HTR-8/SVneo (cell line): ENCODE data around the gene CDC7.
"Not testable (repeated sequence)": the region's sequence is repeated elsewhere in the genome, so short reads cannot be mapped to it uniquely, and the experiment has no call there.

Experiments used
- DNase-seq: peaks from one replicate; pipeline ENCODE4 v3.0.0; 2011; ENCODE audit warnings: low spot score, mixed read lengths; ENCODE audit not compliant: insufficient read length
- FAIRE-seq: peaks from 2 replicates; lab custom pipeline; 2011; peaks lifted over from hg19 to GRCh38; lab: Jason Lieb, UNC

Gene CDC7

GRCh38 chr1:91507328-91507727 is 6.7 kb downstream of the CDC7 start:
- FAIRE-seq (no peak), DNase-seq (no peak)

- FAIRE-seq, result no peak
- no peak for DNase-seq
Measured at GRCh38 chr1:91510754-91511153, 10.1 kb downstream of the CDC7 start.

GRCh38 chr1:91511386-91511785 is 10.7 kb downstream of the CDC7 start:
- no peak for FAIRE-seq
- no peak for DNase-seq

GRCh38 chr1:91513160-91513559 is 12.5 kb downstream of the CDC7 start:
- DNase-seq, result no peak
- FAIRE-seq, result no peak

GRCh38 chr1:91513706-91514105 is 13.1 kb downstream of the CDC7 start:
- DNase-seq (no peak), FAIRE-seq (no peak)

GRCh38 chr1:91515994-91516393 is 15.3 kb downstream of the CDC7 start:
- FAIRE-seq, result no peak

GRCh38 chr1:91516605-91517004 is 16.0 kb downstream of the CDC7 start:
- not testable (repeated sequence) for DNase-seq, FAIRE-seq

More at GRCh38 chr1:91515994-91516393, 15.3 kb downstream of the CDC7 start:
- no peak for DNase-seq

GRCh38 chr1:91519167-91519566 is 18.5 kb downstream of the CDC7 start:
- not testable (repeated sequence) for FAIRE-seq, DNase-seq

- FAIRE-seq (no peak), DNase-seq (no peak)
Measured at GRCh38 chr1:91520942-91521507, 20.4 kb downstream of the CDC7 start.

GRCh38 chr1:91523482-91523881 is 22.8 kb downstream of the CDC7 start:
- DNase-seq (no peak), FAIRE-seq (no peak)

GRCh38 chr1:91526496-91526895 is 25.8 kb downstream of the CDC7 start:
- FAIRE-seq, result no peak

GRCh38 chr1:91527266-91527765 is 26.7 kb downstream of the CDC7 start:
- DNase-seq (no peak), FAIRE-seq (no peak)

More at GRCh38 chr1:91526496-91526895, 25.8 kb downstream of the CDC7 start:
- DNase-seq, result no peak

- DNase-seq (no peak), FAIRE-seq (no peak)
Measured at GRCh38 chr1:91527781-91528180, 27.1 kb downstream of the CDC7 start.

GRCh38 chr1:91529856-91530255 is 29.2 kb downstream of the CDC7 start:
- DNase-seq (no peak), FAIRE-seq (no peak)

- DNase-seq, result no peak
- FAIRE-seq, result no peak
Measured at GRCh38 chr1:91533361-91534024, 32.8 kb downstream of the CDC7 start.

GRCh38 chr1:91535441-91535840 is 34.8 kb downstream of the CDC7 start:
- DNase-seq (no peak), FAIRE-seq (no peak)

GRCh38 chr1:91537281-91537986 is 36.8 kb downstream of the CDC7 start:
- DNase-seq, result no peak
- FAIRE-seq, result no peak

GRCh38 chr1:91537987-91538304 is 37.3 kb downstream of the CDC7 start:
- DNase-seq (no peak), FAIRE-seq (no peak)

- FAIRE-seq (no peak), DNase-seq (no peak)
Measured at GRCh38 chr1:91540910-91541309, 40.3 kb downstream of the CDC7 start.

- no peak for FAIRE-seq
Measured at GRCh38 chr1:91541918-91542533, 41.4 kb downstream of the CDC7 start.

More at GRCh38 chr1:91541918-91542533, 41.4 kb downstream of the CDC7 start:
- no peak for DNase-seq
